NB4 (cell line): ENCODE results near the gene CBX2.

Experiments used
- CTCF ChIP-seq: IDR thresholded peaks from one replicate; pipeline ENCODE4 v1.5.1; 2012; ENCODE audit warnings: low read depth, low read length
- POLR2A ChIP-seq: IDR thresholded peaks from 2 replicates; pipeline ENCODE4 v1.6.1; 2011; ENCODE audit warnings: mild to moderate bottlenecking; ENCODE audit not compliant: insufficient read length; ENCODE audit errors: extremely low read depth

DNA sequence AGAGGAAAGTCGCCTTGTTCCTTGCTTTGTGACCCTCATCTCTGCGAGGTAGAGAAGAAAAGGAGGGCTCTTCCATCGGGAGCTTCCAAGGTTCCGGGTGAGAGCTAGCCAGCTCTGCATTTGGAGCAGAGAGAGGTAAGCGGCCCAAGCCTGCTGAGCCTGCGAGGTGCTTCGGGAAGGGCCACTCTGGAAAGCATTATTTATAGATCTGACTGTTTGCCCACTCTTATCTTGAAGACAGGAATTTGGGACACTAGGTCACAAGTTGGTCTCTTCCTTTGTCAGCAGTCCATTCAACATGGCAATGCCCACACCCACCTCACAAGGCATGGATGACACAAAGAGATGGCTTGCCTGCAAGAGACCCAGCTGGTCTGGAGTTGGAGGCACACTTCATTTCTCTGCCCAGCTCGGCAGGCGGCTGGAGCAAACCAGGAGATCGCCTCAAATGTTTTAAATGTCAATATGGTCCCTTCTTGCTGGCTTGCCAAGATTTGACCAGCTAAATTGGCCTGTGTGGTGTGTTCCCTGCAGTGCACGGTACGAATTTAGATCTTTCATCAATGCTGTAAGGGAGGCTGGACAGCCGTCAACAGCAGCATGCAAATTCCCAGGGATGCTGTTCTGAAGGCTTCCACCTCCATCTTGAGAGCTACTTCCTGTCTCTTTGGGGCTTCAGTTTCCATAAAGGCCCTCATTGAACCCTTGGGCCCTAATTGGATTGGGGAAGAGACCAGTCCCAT is 41.8 kb downstream of the CBX2 start:
- TF ChIP-seq CTCF (no peak), POLR2A (no peak)
